ENCODE results near the gene INPP5J.

DNA sequence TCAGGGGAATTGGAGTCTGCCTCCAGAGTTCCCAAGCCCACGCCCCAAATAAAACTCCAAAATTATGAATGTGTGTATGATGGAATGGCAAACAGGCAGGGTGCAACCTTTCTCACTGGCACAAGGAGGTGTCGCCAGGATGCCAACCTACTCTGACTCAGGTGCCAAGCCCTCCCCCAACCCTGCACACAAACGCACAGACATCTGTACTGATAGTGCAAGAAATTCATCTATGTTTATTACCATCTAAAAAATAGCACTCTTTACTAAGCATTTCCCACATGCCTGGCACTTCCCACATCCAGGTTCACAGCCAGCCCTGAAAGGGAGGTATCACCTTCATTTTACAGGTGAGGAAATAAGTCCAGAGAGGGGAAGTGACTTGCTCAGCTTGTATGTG lies 16.3 kb downstream of the INPP5J start:
- TF ChIP-seq CTCF (IDR thresholded peaks at IDR 0.05 in 8 of 11, conservative IDR thresholded peaks at IDR 0.05 in 3 of 11) (no peak), POLR2A (IDR thresholded peaks at IDR 0.05) (no peak)

All from spleen (tissue), 7 donors.